Ovary (tissue), 3 donors: ENCODE data around the gene ELF3.

Experiments used
- CTCF ChIP-seq, 3 donors: fragments of 450-650 bp in 2 of 3; fragments of 200-600 bp in 1 of 3; IDR thresholded peaks; one replicate each; pipeline versions ENCODE4 v1.5.1 to v1.8.0; 2016 to 2022; ENCODE audit warnings: antibody characterized with exemption in 3 of 3, mild to moderate bottlenecking in 1 of 3
- POLR2A ChIP-seq: fragments of 450-650 bp; IDR thresholded peaks from one replicate; pipeline ENCODE4 v1.6.1; 2017; ENCODE audit warnings: antibody characterized with exemption, mild to moderate bottlenecking, moderate library complexity
- donor health status: DM: no; HTN: no; CAD: no.

- TF ChIP-seq POLR2A (no peak), CTCF (IDR thresholded peaks at IDR 0.05) (no peak)
Observed at GRCh38 chr1:202007304-202007703, 3.1 kb upstream of the ELF3 start.
